Gastroesophageal sphincter (tissue), 3 donors: Measurements from ENCODE around the gene BTBD2.

Experiments used
- CTCF ChIP-seq, 4 experiments: fragments of 200-600 bp in 2 of 4; fragments of 450-650 bp in 2 of 4; sonication (generic) in 1 of 4; IDR thresholded peaks; one replicate each; pipeline ENCODE4 v1.5.1; 2017 to 2019; ENCODE audit warnings: antibody characterized with exemption in 4 of 4, mild to moderate bottlenecking in 2 of 4, moderate library complexity in 2 of 4
- EP300 ChIP-seq: sonication (generic); formaldehyde crosslinking; IDR thresholded peaks from one replicate; pipeline ENCODE4 v1.6.1; 2017; ENCODE audit warnings: antibody characterized with exemption, mild to moderate bottlenecking
- POLR2A ChIP-seq, 2 donors: fragments of 450-650 bp; IDR thresholded peaks; one replicate each; pipeline ENCODE4 v1.6.1; 2017; ENCODE audit warnings: antibody characterized with exemption in 2 of 2, mild to moderate bottlenecking in 2 of 2, moderate library complexity in 1 of 2
- POLR2AphosphoS5 ChIP-seq: sonication (generic); formaldehyde crosslinking; IDR thresholded peaks from one replicate; pipeline ENCODE4 v1.6.1; 2017; ENCODE audit warnings: antibody characterized with exemption

GRCh38 chr19:1969176-1970002, 46.1 kb downstream of the BTBD2 start:
- TF ChIP-seq POLR2A (IDR thresholded peaks at IDR 0.05) (no peak), CTCF (IDR thresholded peaks at IDR 0.05) (no peak), POLR2AphosphoS5 (no peak), EP300 (no peak)
